Frontal cortex (tissue), 4 donors: Measurements from ENCODE around the gene TBC1D3B. TPM values are rescaled to one million over a fixed set of nuclear protein-coding genes. Genes with fewer than 3 reads are reported as not detected.
"Not testable (repeated sequence)": the region's sequence is repeated elsewhere in the genome, so short reads cannot be mapped to it uniquely, and the experiment has no call there.

Experiments used
- DNase-seq, 2 donors: peaks; one replicate each; pipeline ENCODE4 v3.0.0; 2012; ENCODE audit warnings: low spot score in 2 of 2
- FAIRE-seq: peaks from 2 replicates; lab custom pipeline; 2012; peaks lifted over from hg19 to GRCh38; lab: Jason Lieb, UNC
- total RNA-seq: library from RNA; depleted of rRNA; stranded (reverse); fragments of >200 nt; gene quantifications from one replicate; pipeline ENCODE4 v1.2.3, GENCODE V29; 2014
- donor health status: control.
- donor health status: control.
- donor health status: control.

TBC1D3B gene
- total RNA-seq, 1 donor from 2014 or later, result 1.6 TPM

- FAIRE-seq (no peak), DNase-seq (no peak)
Measured at GRCh38 chr17:36133602-36134236, 42.7 kb downstream of the TBC1D3B start.

DNA sequence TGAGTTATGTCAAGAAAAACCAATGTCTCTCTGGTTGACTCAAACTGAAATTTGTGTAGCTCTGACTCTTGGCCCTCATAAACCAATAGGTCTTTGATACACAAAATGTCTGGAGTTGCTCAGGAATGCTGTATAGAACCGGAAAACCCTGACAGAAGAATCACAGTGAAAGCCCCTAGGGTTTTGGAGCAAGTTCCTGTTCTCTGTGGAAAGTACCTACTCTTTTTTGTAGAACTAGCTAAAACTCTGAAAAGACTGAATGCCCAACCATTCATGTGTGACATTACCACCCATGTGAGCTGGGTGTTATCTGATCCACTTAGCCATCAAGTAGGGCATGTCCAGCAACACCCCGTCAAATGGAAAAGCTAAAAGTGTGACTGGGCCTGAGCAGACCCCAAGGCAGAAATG is 44.0 kb downstream of the TBC1D3B start:
- DNase-seq (no peak), FAIRE-seq (no peak)

DNA sequence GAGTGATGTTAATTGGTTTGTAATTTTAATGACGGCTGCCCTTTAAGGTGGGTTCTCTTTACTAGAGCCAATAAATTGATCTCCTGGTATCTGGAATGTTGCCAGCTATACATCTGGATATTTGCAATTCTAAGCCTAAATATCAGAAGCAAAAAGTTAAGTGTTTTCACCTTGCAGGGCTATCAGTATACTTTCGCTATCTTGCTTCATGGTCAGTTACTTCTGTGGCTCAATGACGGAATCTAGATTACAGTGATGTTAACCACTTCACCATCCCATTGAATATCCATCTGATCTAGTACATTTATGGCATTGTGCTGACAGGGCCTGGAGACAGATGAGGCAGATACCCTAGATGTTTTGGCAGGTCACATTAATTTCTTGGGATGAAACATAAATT is 44.5 kb downstream of the TBC1D3B start:
- FAIRE-seq (no peak), DNase-seq (no peak)

GRCh38 chr17:36131421-36131820 is 45.0 kb downstream of the TBC1D3B start:
- FAIRE-seq, result no peak
- DNase-seq, result no peak

- DNase-seq, result no peak
- FAIRE-seq, result no peak
Measured at GRCh38 chr17:36130346-36130745, 46.1 kb downstream of the TBC1D3B start.

DNA sequence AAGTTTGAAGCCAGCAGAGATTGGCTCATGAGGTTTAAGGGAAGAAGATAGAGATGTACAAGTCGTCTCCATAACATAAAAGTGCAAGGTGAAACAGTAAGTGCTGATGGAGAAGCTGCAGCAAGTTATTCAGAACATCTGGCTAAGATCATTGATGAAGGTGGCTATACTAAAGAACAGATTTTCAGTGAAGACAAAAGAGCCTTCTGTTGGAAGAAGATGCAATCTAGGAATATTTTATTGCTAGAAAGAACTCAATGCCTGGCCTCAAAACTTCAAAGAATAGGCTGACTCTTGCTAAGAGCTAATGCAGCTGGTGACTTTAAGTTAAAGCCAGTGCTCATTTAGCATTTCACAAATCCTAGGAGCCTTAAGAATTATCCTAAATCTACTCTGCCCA is 46.8 kb downstream of the TBC1D3B start:
- DNase-seq (no peak), FAIRE-seq (no peak)

DNA sequence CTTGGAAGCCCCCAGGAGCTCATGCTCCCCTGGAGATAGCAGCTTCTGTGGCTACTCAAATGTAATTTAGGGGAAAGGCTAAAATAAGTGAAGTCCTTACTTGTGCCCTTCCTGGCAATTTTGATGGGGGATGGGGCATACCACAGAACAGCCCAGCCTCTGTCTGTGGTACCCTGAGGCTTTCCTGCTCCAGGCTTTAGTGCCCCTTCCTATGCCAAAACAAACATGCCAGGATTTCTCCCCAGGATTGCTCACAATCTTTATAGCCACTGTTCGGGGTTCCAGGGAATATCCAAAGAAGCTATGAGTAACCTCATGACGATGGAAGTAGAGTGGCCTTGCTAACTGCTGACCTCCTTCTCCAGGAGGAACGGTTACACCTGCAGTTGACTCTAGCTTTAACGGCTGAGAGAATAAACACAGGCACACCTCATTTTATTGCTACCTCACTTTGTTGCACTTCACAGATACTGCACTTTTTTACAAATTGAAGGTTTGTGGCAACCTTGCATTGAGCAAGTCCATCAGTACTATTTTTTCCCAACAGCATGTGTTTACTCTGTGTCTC is 47.9 kb downstream of the TBC1D3B start:
- FAIRE-seq (no peak), DNase-seq (no peak)

- FAIRE-seq (no peak), DNase-seq (no peak)
Measured at GRCh38 chr17:36127911-36128310, 48.5 kb downstream of the TBC1D3B start.

- no peak for FAIRE-seq
- DNase-seq, result no peak
Measured at GRCh38 chr17:36127199-36127893, 49.1 kb downstream of the TBC1D3B start.

GRCh38 chr17:36124879-36125824 is 51.3 kb downstream of the TBC1D3B start:
- FAIRE-seq, result no peak
- DNase-seq, result no peak

- no peak for FAIRE-seq
- no peak for DNase-seq
Measured at GRCh38 chr17:36123431-36123830, 53.0 kb downstream of the TBC1D3B start.

DNA sequence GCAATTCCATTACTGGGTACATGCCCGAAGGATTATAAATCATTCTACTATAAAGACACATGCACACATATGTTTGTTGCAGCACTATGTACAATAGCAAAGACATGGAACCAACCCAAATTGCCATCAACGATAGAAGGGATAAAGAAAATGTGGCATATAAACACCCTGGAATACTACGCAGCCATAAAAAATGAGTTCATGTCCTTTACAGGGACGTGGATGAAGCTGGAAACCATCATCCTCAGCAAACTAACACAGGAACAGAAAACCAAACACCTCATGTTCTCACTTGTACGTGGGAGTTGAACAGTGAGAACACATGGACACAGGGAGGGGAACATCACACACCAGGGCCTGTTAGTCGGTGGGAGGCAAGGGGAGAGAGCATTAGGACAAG is 55.3 kb downstream of the TBC1D3B start:
- FAIRE-seq, DNase-seq: not testable (repeated sequence)

- no peak for FAIRE-seq
- DNase-seq, result no peak
Measured at GRCh38 chr17:36120221-36120620, 56.2 kb downstream of the TBC1D3B start.

- FAIRE-seq (no peak), DNase-seq (no peak)
Measured at GRCh38 chr17:36118477-36119353, 57.7 kb downstream of the TBC1D3B start.

- no peak for DNase-seq
Measured at GRCh38 chr17:36117505-36118382, 58.7 kb downstream of the TBC1D3B start.

More at GRCh38 chr17:36117505-36118382, 58.7 kb downstream of the TBC1D3B start:
- FAIRE-seq, result no peak
